Tongue (tissue), 1 donor: Measurements from ENCODE around the gene PMS1. TPM values are rescaled to one million over a fixed set of nuclear protein-coding genes. Genes with fewer than 3 reads are reported as not detected.

Experiments
- total RNA-seq: library from RNA; depleted of rRNA; stranded (reverse); fragments of >200 nt; gene quantifications from one replicate; pipeline ENCODE4 v1.2.3, GENCODE V29; 2014

PMS1 gene
- total RNA-seq, 1 donor from 2014 or later: 31.3 TPM

Other genes starting within 250 kb of the PMS1 start
- gene SLC40A1, start 203.7 kb upstream of the PMS1 start, total RNA-seq: 74.2 TPM
- gene ASNSD1, start 123.0 kb upstream of the PMS1 start, total RNA-seq: 67.1 TPM
- gene ANKAR, start 109.8 kb upstream of the PMS1 start, total RNA-seq: 25.7 TPM
- gene OSGEPL1, start 21.7 kb upstream of the PMS1 start, total RNA-seq: 18.0 TPM
- gene ORMDL1, start 111 bp upstream of the PMS1 start, total RNA-seq: 64.8 TPM